Measurements from ENCODE around the gene TMEM54.

DNA sequence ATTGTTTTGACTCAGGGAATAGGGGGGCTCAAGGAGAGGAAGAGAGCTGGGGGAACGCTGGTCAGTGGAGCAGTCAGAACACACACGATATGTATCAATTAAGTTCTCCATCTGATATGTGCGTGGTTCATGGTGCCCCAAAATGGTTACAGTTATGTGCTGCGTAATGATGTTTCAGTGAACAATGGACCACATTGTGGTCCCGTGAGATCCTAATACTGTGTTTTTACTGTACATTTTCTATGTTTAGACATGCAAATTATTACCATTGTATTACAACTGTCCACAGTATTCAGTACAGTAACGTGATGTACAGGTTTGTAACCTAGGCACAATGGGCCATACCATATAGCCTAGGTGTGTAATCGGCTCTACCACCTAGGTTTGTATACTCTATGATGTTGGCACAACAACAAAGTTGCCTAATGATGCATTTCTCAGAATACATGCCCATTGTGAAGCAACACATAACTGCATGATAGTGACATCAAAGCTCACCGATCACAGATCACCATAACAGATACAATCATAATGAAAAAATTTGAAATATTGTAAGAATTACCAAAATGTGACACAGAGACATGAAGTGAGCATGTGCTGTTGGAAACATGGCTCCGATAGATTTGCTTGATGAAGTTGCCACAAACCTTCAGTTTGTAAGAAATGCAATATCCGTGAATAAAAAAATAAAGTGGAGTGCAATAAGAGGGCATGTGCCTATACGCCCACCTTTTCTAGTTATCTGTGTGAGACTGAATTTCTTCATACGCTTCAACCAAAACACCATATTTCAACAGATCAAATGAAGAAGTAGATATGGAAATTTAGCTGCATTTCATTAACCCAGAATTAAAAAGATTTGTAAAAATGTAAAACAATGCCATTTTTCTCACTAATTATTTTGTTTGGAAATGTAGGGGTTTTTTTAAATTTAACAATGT lies 14.8 kb upstream of the TMEM54 start:
- TF ChIP-seq, protein P1, sequence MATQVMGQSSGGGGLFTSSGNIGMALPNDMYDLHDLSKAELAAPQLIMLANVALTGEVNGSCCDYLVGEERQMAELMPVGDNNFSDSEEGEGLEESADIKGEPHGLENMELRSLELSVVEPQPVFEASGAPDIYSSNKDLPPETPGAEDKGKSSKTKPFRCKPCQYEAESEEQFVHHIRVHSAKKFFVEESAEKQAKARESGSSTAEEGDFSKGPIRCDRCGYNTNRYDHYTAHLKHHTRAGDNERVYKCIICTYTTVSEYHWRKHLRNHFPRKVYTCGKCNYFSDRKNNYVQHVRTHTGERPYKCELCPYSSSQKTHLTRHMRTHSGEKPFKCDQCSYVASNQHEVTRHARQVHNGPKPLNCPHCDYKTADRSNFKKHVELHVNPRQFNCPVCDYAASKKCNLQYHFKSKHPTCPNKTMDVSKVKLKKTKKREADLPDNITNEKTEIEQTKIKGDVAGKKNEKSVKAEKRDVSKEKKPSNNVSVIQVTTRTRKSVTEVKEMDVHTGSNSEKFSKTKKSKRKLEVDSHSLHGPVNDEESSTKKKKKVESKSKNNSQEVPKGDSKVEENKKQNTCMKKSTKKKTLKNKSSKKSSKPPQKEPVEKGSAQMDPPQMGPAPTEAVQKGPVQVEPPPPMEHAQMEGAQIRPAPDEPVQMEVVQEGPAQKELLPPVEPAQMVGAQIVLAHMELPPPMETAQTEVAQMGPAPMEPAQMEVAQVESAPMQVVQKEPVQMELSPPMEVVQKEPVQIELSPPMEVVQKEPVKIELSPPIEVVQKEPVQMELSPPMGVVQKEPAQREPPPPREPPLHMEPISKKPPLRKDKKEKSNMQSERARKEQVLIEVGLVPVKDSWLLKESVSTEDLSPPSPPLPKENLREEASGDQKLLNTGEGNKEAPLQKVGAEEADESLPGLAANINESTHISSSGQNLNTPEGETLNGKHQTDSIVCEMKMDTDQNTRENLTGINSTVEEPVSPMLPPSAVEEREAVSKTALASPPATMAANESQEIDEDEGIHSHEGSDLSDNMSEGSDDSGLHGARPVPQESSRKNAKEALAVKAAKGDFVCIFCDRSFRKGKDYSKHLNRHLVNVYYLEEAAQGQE (IDR thresholded peaks at IDR 0.05; ENCODE audit: borderline replicate concordance) = no peak
- TF ChIP-seq, protein P1 (CRISPR knock-in tag; IDR thresholded peaks at IDR 0.05; ENCODE audit: low read depth) = no peak
- no peak for TF ChIP-seq CTCF (IDR thresholded peaks at IDR 0.05 in 2 of 3, conservative IDR thresholded peaks at IDR 0.05 in 1 of 3; ENCODE audit: insufficient read depth in 2 of 3, low read depth in 1 of 3, low read length in 3 of 3)
- TF ChIP-seq MYC (IDR thresholded peaks at IDR 0.05; ENCODE audit: low read depth, low read length) = no peak
- TF ChIP-seq MYC (CRISPR knock-in tag; IDR thresholded peaks at IDR 0.05; ENCODE audit: borderline replicate concordance, low read depth) = no peak
- TF ChIP-seq NR2F6 (CRISPR knock-in tag; IDR thresholded peaks at IDR 0.05) = no peak
- TF ChIP-seq TAF1 (IDR thresholded peaks at IDR 0.05; ENCODE audit: control insufficient read depth, extremely low read depth, insufficient read depth, low read length, severe bottlenecking) = no peak
- no peak for TF ChIP-seq CEBPB (tag; IDR thresholded peaks at IDR 0.05)
- no peak for TF ChIP-seq SLC30A9 (CRISPR knock-in tag; IDR thresholded peaks at IDR 0.05)
- no peak for TF ChIP-seq MAFK (IDR thresholded peaks at IDR 0.05; ENCODE audit: low read length)
- no peak for TF ChIP-seq USF1 (CRISPR knock-in tag; IDR thresholded peaks at IDR 0.05)
- TF ChIP-seq TBP (optimal IDR thresholded peaks at IDR 0.05; ENCODE audit: low read depth, low read length) = no peak
- no peak for TF ChIP-seq EGR1 (conservative IDR thresholded peaks at IDR 0.05)
- no peak for TF ChIP-seq YY1 (IDR thresholded peaks at IDR 0.05; ENCODE audit: borderline replicate concordance in 1 of 3, control insufficient read depth in 1 of 3, extremely low read depth in 1 of 3, insufficient read depth in 3 of 3, insufficient read length in 1 of 3, insufficient replicate concordance in 2 of 3, low read depth in 1 of 3, low read length in 2 of 3)
- TF ChIP-seq, protein P2, sequence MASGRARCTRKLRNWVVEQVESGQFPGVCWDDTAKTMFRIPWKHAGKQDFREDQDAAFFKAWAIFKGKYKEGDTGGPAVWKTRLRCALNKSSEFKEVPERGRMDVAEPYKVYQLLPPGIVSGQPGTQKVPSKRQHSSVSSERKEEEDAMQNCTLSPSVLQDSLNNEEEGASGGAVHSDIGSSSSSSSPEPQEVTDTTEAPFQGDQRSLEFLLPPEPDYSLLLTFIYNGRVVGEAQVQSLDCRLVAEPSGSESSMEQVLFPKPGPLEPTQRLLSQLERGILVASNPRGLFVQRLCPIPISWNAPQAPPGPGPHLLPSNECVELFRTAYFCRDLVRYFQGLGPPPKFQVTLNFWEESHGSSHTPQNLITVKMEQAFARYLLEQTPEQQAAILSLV (tag; IDR thresholded peaks at IDR 0.05) = no peak
- no peak for TF ChIP-seq ZNF586 (CRISPR knock-in tag; conservative IDR thresholded peaks at IDR 0.05)

Measured in K562 (cell line).